ENCODE measurements around the gene KDM4C. TPM values are rescaled to one million over a fixed set of nuclear protein-coding genes. Genes with fewer than 3 reads are reported as not detected.

KDM4C gene
- total and polyA plus RNA-seq, 7 donors = 16.4 to 33.5 (median 28.8) TPM

- TF ChIP-seq, protein P1, sequence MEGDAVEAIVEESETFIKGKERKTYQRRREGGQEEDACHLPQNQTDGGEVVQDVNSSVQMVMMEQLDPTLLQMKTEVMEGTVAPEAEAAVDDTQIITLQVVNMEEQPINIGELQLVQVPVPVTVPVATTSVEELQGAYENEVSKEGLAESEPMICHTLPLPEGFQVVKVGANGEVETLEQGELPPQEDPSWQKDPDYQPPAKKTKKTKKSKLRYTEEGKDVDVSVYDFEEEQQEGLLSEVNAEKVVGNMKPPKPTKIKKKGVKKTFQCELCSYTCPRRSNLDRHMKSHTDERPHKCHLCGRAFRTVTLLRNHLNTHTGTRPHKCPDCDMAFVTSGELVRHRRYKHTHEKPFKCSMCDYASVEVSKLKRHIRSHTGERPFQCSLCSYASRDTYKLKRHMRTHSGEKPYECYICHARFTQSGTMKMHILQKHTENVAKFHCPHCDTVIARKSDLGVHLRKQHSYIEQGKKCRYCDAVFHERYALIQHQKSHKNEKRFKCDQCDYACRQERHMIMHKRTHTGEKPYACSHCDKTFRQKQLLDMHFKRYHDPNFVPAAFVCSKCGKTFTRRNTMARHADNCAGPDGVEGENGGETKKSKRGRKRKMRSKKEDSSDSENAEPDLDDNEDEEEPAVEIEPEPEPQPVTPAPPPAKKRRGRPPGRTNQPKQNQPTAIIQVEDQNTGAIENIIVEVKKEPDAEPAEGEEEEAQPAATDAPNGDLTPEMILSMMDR (IDR thresholded peaks at IDR 0.05) = no peak
- no peak for TF ChIP-seq POLR2A (IDR thresholded peaks at IDR 0.05)
- no peaks in the 10 kb centered on the region for H3K27me3 ChIP-seq
- H3K4me1 ChIP-seq = peaks cover 0 to 49% (median 35%) of the 10 kb centered on the region in 4 donors
- no peak overlapping the region for H3K27ac ChIP-seq
- no peaks in the 10 kb centered on the region for H3K9me3 ChIP-seq
- intact Hi-C loops (cut with DNase I) = no loop called here
- 94% methylated on average over 3 of the region's 3 CpGs for WGBS, 2 donors
- no peak overlapping the region for H3K4me3 ChIP-seq
- no peak for DNase-seq
- H3K36me3 ChIP-seq = peaks cover 0 to 19% (median 0%) of the 10 kb centered on the region in 4 donors
Measured at GRCh38 chr9:7173139-7173538, 415.4 kb downstream of the KDM4C start.

- 93 to 94% methylated on average over 7 of the region's 7 CpGs for WGBS, 2 donors
- Histone ChIP-seq H3K36me3 (peaks cover 0 to 19% (median 0%) of the 10 kb centered on the region in 4 donors), H3K9me3 (no peaks in the 10 kb centered on the region), H3K4me3 (no peak overlapping the region), H3K27me3 (no peaks in the 10 kb centered on the region), H3K27ac (no peak overlapping the region), H3K4me1 (peaks cover 0 to 49% (median 33%) of the 10 kb centered on the region in 4 donors)
- TF ChIP-seq EP300 (IDR thresholded peaks at IDR 0.05) (no peak), POLR2AphosphoS5 (IDR thresholded peaks at IDR 0.05) (no peak), POLR2A (IDR thresholded peaks at IDR 0.05) (no peak)
- TF ChIP-seq, protein P1 (IDR thresholded peaks at IDR 0.05) = no peak
- DNase-seq = no peak
- intact Hi-C loops (cut with DNase I) = no loop called here
Measured at GRCh38 chr9:7174301-7174700, 416.5 kb downstream of the KDM4C start.

DNA sequence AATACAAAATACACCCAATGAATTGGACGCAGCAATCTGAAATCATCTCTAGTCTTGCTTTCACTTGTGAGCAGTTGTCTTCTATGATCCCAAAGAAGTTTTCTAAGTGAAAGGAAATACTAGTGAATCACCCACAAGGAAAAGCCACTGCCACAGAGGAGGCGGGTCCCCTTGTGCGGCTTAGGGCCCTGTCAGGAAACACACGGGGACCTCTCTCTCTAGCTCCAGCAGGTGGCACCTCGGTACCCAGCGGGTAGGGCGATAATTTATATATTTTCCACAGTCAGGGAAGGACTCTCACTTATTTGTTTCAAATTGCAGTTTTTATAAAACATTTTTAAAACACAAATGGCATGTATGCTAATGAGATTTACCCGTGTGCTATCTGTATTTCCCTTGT is 417.1 kb downstream of the KDM4C start:
- H3K27me3 ChIP-seq = no peaks in the 10 kb centered on the region
- peaks cover 0 to 17% (median 0%) of the 10 kb centered on the region in 4 donors for H3K36me3 ChIP-seq
- H3K4me1 ChIP-seq = peaks cover 0 to 43% (median 27%) of the 10 kb centered on the region in 4 donors
- TF ChIP-seq POLR2AphosphoS5 (IDR thresholded peaks at IDR 0.05) (no peak), EP300 (IDR thresholded peaks at IDR 0.05) (no peak), POLR2A (IDR thresholded peaks at IDR 0.05) (no peak)
- TF ChIP-seq, protein P1 (IDR thresholded peaks at IDR 0.05) = no peak
- no peak overlapping the region for H3K27ac ChIP-seq
- 94 to 98% methylated on average over 8 of the region's 8 CpGs for WGBS, 2 donors
- no peaks in the 10 kb centered on the region for H3K9me3 ChIP-seq
- no peak for DNase-seq
- intact Hi-C loops (cut with DNase I) = no loop called here
- no peak overlapping the region for H3K4me3 ChIP-seq

DNA sequence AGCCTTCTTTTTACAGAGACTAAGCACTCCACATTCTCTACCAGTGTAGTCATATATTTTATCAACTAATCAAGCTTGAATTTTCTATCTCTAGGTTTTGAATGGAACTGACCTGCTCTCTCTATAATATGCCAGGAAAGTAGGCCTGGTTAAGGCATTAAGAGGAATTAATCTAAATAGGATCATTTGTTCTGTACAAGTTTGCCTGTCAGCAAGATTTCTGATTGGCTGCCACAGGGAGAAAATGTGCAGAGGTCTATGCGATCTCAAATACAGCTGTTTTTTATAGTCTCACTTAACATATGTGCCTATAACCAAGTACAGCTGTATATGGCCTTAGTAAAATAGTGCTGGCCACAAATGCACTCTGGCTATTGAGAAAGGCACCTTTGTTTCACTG is 418.8 kb downstream of the KDM4C start:
- peak overlapping the region in 3 of 4 donors; percentile 7 to 58 (median 58) for H3K27ac ChIP-seq
- intact Hi-C loops (cut with DNase I) = no loop called here
- peaks cover 0 to 12% (median 0%) of the 10 kb centered on the region in 4 donors for H3K36me3 ChIP-seq
- no peaks in the 10 kb centered on the region for H3K27me3 ChIP-seq
- TF ChIP-seq, protein P1 (IDR thresholded peaks at IDR 0.05) = no peak
- TF ChIP-seq EP300 (IDR thresholded peaks at IDR 0.05) = no peak
- TF ChIP-seq POLR2AphosphoS5 (IDR thresholded peaks at IDR 0.05) = no peak
- no peak for TF ChIP-seq POLR2A (IDR thresholded peaks at IDR 0.05)
- peaks cover 0 to 39% (median 26%) of the 10 kb centered on the region in 4 donors for H3K4me1 ChIP-seq
- 75 to 79% methylated on average over 1 of the region's 1 CpG for WGBS, 2 donors
- no peak overlapping the region for H3K4me3 ChIP-seq
- no peak for DNase-seq
- H3K9me3 ChIP-seq = no peaks in the 10 kb centered on the region

DNA sequence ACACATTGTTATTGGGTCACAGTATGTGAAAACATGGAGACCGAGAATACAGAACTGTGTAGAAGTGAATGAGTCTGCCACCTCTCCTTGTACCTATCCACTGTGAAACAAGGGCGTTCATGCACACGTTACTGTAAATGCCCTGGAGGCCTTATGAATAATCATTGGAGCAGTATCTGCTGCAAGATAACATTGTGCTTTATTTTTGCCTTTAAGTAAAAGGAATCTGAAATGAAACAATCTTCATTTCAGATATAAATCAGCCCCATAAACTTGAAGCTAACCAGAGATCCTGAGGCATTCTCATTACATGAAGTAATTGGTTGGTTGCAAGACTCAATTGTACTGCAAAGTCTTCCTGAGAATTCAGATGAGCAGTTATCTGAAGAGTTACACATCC is 419.6 kb downstream of the KDM4C start:
- no peak overlapping the region for H3K4me3 ChIP-seq
- no peaks in the 10 kb centered on the region for H3K27me3 ChIP-seq
- peaks cover 0 to 37% (median 26%) of the 10 kb centered on the region in 4 donors for H3K4me1 ChIP-seq
- peak overlapping the region in 2 of 4 donors; percentile 58 for H3K27ac ChIP-seq
- WGBS, 2 donors = 83 to 94% methylated on average over 3 of the region's 3 CpGs
- TF ChIP-seq POLR2AphosphoS5 (IDR thresholded peaks at IDR 0.05) (peak in 2 of 4 donors; percentile 69 to 75), EP300 (IDR thresholded peaks at IDR 0.05) (no peak), POLR2A (IDR thresholded peaks at IDR 0.05) (no peak)
- TF ChIP-seq, protein P1 (IDR thresholded peaks at IDR 0.05) = no peak
- intact Hi-C loops (cut with DNase I) = no loop called here
- no peak for DNase-seq
- H3K9me3 ChIP-seq = no peaks in the 10 kb centered on the region
- H3K36me3 ChIP-seq = peaks cover 0 to 9% (median 0%) of the 10 kb centered on the region in 4 donors

Data from sigmoid colon (tissue), 7 donors.